ENCODE data around the gene CFAP74. TPM values are rescaled to one million over a fixed set of nuclear protein-coding genes. Genes with fewer than 3 reads are reported as not detected.

The CFAP74 gene
- total RNA-seq, 2 donors from 2014 or later: not detected

DNA sequence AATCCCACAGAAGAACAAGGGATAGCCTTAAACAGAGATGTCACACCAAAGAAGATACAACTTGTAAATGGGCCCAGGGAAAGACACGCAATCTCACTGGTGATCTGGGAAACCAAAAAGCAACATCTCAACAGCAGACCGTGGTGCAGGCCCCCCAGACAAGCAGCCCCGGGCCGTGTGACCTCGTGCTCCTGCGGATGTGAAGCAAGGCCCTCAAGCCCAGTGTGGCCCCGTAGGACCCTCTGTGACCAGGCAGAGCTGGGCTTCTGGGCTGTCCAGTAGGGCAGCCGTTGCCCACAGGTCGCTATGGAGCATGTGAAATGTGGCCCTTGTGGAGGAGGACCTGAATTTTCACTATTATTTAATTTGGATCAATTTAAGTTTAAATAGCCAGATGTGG is 49.6 kb downstream of the CFAP74 start:
- H3K36me3 ChIP-seq: no peaks in the 10 kb centered on the region
- ATAC-seq (ENCODE audit: insufficient number of reproducible peaks, low FRiP score, low read depth): no peak
- no peaks in the 10 kb centered on the region for H3K9me3 ChIP-seq
- H3K4me1 ChIP-seq (ENCODE audit: control insufficient read depth in 1 of 2, low read depth in 2 of 2): no peaks in the 10 kb centered on the region
- TF ChIP-seq, protein P1, sequence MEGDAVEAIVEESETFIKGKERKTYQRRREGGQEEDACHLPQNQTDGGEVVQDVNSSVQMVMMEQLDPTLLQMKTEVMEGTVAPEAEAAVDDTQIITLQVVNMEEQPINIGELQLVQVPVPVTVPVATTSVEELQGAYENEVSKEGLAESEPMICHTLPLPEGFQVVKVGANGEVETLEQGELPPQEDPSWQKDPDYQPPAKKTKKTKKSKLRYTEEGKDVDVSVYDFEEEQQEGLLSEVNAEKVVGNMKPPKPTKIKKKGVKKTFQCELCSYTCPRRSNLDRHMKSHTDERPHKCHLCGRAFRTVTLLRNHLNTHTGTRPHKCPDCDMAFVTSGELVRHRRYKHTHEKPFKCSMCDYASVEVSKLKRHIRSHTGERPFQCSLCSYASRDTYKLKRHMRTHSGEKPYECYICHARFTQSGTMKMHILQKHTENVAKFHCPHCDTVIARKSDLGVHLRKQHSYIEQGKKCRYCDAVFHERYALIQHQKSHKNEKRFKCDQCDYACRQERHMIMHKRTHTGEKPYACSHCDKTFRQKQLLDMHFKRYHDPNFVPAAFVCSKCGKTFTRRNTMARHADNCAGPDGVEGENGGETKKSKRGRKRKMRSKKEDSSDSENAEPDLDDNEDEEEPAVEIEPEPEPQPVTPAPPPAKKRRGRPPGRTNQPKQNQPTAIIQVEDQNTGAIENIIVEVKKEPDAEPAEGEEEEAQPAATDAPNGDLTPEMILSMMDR (IDR thresholded peaks at IDR 0.05): no peak
- H3K4me3 ChIP-seq: no peak overlapping the region
- no peaks in the 10 kb centered on the region for H3K27me3 ChIP-seq (replicated peaks; ENCODE audit: insufficient read depth)
- H3K27ac ChIP-seq: no peak overlapping the region
- no peak for DNase-seq (ENCODE audit: low spot score)

DNA sequence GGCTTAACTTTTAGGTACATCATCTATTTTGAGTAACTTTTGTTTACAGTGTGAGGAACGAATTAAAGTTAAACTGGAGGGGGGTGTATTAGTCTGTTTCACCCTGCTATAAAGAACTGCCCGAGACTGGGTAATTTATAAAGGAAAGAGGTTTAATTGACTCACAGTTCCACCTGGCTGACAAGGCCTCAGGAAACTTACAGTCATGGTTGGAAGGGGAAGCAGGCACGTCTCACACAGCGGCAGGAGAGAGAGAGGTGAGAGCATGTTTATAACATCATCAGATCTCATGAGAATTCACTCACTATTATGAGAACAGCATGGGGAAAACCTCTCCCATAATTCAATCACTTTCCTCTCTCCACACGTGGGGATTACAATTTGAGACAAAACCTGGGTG is 52.6 kb downstream of the CFAP74 start:
- H3K4me3 ChIP-seq: no peak overlapping the region
- no peaks in the 10 kb centered on the region for H3K27me3 ChIP-seq (replicated peaks; ENCODE audit: insufficient read depth)
- H3K4me1 ChIP-seq (ENCODE audit: control insufficient read depth in 1 of 2, low read depth in 2 of 2): no peaks in the 10 kb centered on the region
- DNase-seq (ENCODE audit: low spot score): no peak
- no peaks in the 10 kb centered on the region for H3K9me3 ChIP-seq
- ATAC-seq (ENCODE audit: insufficient number of reproducible peaks, low FRiP score, low read depth): no peak
- H3K27ac ChIP-seq: no peak overlapping the region
- TF ChIP-seq, protein P1 (IDR thresholded peaks at IDR 0.05): no peak
- H3K36me3 ChIP-seq: no peaks in the 10 kb centered on the region

DNA sequence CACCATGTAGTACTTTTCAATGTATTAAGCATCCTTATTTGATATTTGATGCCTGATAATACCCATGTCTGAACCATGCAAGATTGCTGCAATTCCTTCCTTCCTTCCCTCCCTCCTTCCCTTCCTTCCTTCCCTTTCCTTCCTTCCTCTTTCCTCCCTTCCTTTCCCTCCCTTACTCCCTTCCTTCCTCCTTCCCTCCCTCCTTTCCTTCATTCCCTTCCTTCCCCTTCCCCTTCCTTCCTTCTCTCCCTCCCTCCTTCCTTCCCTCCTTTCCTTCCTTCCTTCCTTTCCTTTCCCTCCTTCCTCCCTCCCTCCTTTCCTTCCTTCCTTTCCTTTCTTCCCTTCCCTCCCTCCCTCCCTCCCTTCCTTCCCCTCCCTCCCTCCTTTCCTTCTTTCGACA is 54.8 kb downstream of the CFAP74 start:
- H3K9me3 ChIP-seq: no peaks in the 10 kb centered on the region
- TF ChIP-seq, protein P1 (IDR thresholded peaks at IDR 0.05): no peak
- no peak for ATAC-seq (ENCODE audit: insufficient number of reproducible peaks, low FRiP score, low read depth)
- H3K27me3 ChIP-seq (replicated peaks; ENCODE audit: insufficient read depth): no peaks in the 10 kb centered on the region
- no peak overlapping the region for H3K27ac ChIP-seq
- DNase-seq (ENCODE audit: low spot score): no peak
- no peak overlapping the region for H3K4me3 ChIP-seq
- H3K36me3 ChIP-seq: no peaks in the 10 kb centered on the region
- peaks cover 0 to 6% of the 10 kb centered on the region in 2 donors for H3K4me1 ChIP-seq (ENCODE audit: control insufficient read depth in 1 of 2, low read depth in 2 of 2)

DNA sequence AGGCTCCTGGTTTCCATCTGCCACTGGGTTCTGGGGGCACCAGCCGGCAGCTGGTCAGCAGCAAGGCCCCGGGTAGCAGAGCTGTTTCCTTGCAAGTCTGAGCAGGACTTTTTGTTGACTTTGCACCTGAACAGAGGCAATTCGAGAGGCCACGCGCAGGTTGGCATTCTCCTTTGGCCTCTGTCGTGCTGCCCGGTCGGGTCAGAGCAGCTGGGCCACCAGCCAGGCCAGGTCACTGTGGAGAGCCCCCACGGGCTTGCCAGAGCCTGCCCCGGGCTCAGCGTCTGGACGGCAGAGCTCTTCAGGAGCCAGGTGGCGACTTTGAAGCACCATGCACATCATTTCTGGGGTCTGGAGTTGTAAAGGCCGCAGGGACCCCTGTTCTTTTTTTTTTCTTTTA is 56.1 kb downstream of the CFAP74 start:
- ATAC-seq (ENCODE audit: insufficient number of reproducible peaks, low FRiP score, low read depth) (no peak), DNase-seq (ENCODE audit: low spot score) (no peak)
- H3K36me3 ChIP-seq: no peaks in the 10 kb centered on the region
- H3K9me3 ChIP-seq: no peaks in the 10 kb centered on the region
- TF ChIP-seq, protein P1 (IDR thresholded peaks at IDR 0.05): no peak
- H3K27me3 ChIP-seq (replicated peaks; ENCODE audit: insufficient read depth): no peaks in the 10 kb centered on the region
- no peak overlapping the region for H3K27ac ChIP-seq
- peaks cover 0 to 7% of the 10 kb centered on the region in 2 donors for H3K4me1 ChIP-seq (ENCODE audit: control insufficient read depth in 1 of 2, low read depth in 2 of 2)
- no peak overlapping the region for H3K4me3 ChIP-seq

DNA sequence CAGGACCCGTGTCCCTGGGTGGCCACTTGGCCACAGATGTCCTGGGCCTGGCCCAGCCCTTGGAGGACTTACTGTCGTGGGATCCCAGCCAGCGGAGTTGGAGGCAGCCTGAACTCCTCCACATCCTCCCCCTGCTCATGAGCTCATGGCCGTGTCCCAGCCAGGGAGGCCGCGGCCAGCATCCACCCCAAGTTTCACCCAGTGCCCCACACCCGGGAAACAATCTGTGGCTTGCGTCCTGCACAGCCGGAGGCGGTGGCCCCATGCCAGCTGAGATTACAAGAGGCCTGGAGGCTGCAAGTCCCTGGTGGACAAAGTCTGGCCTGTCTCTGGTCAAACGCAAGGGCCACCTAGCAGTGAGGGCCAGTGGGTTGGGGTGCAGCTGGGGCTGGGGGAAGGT is 57.0 kb downstream of the CFAP74 start:
- ATAC-seq (ENCODE audit: insufficient number of reproducible peaks, low FRiP score, low read depth) (no peak), DNase-seq (ENCODE audit: low spot score) (no peak)
- TF ChIP-seq, protein P1 (IDR thresholded peaks at IDR 0.05): no peak
- H3K27me3 ChIP-seq (replicated peaks; ENCODE audit: insufficient read depth): no peaks in the 10 kb centered on the region
- H3K4me1 ChIP-seq (ENCODE audit: control insufficient read depth in 1 of 2, low read depth in 2 of 2): peaks cover 0 to 7% of the 10 kb centered on the region in 2 donors
- H3K4me3 ChIP-seq: no peak overlapping the region
- H3K27ac ChIP-seq: no peak overlapping the region
- no peaks in the 10 kb centered on the region for H3K36me3 ChIP-seq
- no peaks in the 10 kb centered on the region for H3K9me3 ChIP-seq

Data from thoracic aorta (tissue), 2 donors.